ENCODE results near the gene MSH2. TPM values are rescaled to one million over a fixed set of nuclear protein-coding genes. Genes with fewer than 3 reads are reported as not detected.

Gene MSH2
- total RNA-seq, 2 donors from 2014 or later: 126 to 135 TPM

GRCh38 chr2:47357483-47357882 lies 45.5 kb upstream of the MSH2 start:
- Histone ChIP-seq H3K27ac (ENCODE audit: low read depth, low read length) (peak overlapping the region; percentile 19), H3K4me3 (ENCODE audit: low read length) (no peak overlapping the region), H3K36me3 (ENCODE audit: control insufficient read depth, insufficient read depth, low read length) (no peaks in the 10 kb centered on the region), H3K9me3 (ENCODE audit: control insufficient read depth, low read length) (no peaks in the 10 kb centered on the region), H3K4me1 (ENCODE audit: control insufficient read depth, insufficient read depth, low read length) (peaks cover 2% of the 10 kb centered on the region), H3K9ac (ENCODE audit: extremely low read depth, low read length, poor library complexity, severe bottlenecking) (no peak overlapping the region), H3K27me3 (ENCODE audit: control insufficient read depth, insufficient read depth, low read length, poor library complexity, severe bottlenecking) (no peaks in the 10 kb centered on the region)
- Mint-ChIP-seq H3K36me3 (ENCODE audit: low read depth) (no peaks in the 10 kb centered on the region), H3K4me1 (peaks cover 20% of the 10 kb centered on the region), H3K27ac (peak overlapping the region; percentile 79), H3K4me3 (no peak overlapping the region), H3K9me3 (no peaks in the 10 kb centered on the region), H3K27me3 (ENCODE audit: insufficient read depth) (peaks cover 3% of the 10 kb centered on the region)
- TF ChIP-seq CTCF (conservative IDR thresholded peaks at IDR 0.05): no peak
- peak; percentile 78 for DNase-seq
- WGBS, 2 experiments (ENCODE audit: insufficient coverage in 1 of 2, insufficient read length in 1 of 2): 51 to 56% methylated on average over 4 of the region's 4 CpGs

GRCh38 chr2:47359375-47359868 lies 43.5 kb upstream of the MSH2 start:
- H3K4me1 Mint-ChIP-seq: peaks cover 19% of the 10 kb centered on the region
- 83 to 88% methylated on average over 7 to 10 of the region's 10 CpGs for WGBS, 2 experiments (ENCODE audit: insufficient coverage in 1 of 2, insufficient read length in 1 of 2)
- Histone ChIP-seq H3K9me3 (ENCODE audit: control insufficient read depth, low read length) (no peaks in the 10 kb centered on the region), H3K36me3 (ENCODE audit: control insufficient read depth, insufficient read depth, low read length) (no peaks in the 10 kb centered on the region), H3K4me1 (ENCODE audit: control insufficient read depth, insufficient read depth, low read length) (peaks cover 2% of the 10 kb centered on the region), H3K9ac (ENCODE audit: extremely low read depth, low read length, poor library complexity, severe bottlenecking) (no peak overlapping the region), H3K27ac (ENCODE audit: low read depth, low read length) (no peak overlapping the region), H3K27me3 (ENCODE audit: control insufficient read depth, insufficient read depth, low read length, poor library complexity, severe bottlenecking) (no peaks in the 10 kb centered on the region), H3K4me3 (ENCODE audit: low read length) (no peak overlapping the region)
- H3K36me3 Mint-ChIP-seq (ENCODE audit: low read depth): no peaks in the 10 kb centered on the region
- no peak overlapping the region for H3K27ac Mint-ChIP-seq
- no peaks in the 10 kb centered on the region for H3K9me3 Mint-ChIP-seq
- no peak overlapping the region for H3K4me3 Mint-ChIP-seq
- peaks cover 3% of the 10 kb centered on the region for H3K27me3 Mint-ChIP-seq (ENCODE audit: insufficient read depth)
- peak; percentile 48 for DNase-seq
- TF ChIP-seq CTCF (conservative IDR thresholded peaks at IDR 0.05): no peak

- Histone ChIP-seq H3K9me3 (ENCODE audit: control insufficient read depth, low read length) (no peaks in the 10 kb centered on the region), H3K9ac (ENCODE audit: extremely low read depth, low read length, poor library complexity, severe bottlenecking) (no peak overlapping the region), H3K4me3 (ENCODE audit: low read length) (no peak overlapping the region), H3K27me3 (ENCODE audit: control insufficient read depth, insufficient read depth, low read length, poor library complexity, severe bottlenecking) (no peaks in the 10 kb centered on the region), H3K4me1 (ENCODE audit: control insufficient read depth, insufficient read depth, low read length) (peaks cover 2% of the 10 kb centered on the region), H3K36me3 (ENCODE audit: control insufficient read depth, insufficient read depth, low read length) (no peaks in the 10 kb centered on the region), H3K27ac (ENCODE audit: low read depth, low read length) (no peak overlapping the region)
- WGBS, 2 experiments (ENCODE audit: insufficient coverage in 1 of 2, insufficient read length in 1 of 2): 92 to 94% methylated on average over 2 to 3 of the region's 3 CpGs
- Mint-ChIP-seq H3K27ac (no peak overlapping the region), H3K9me3 (no peaks in the 10 kb centered on the region), H3K27me3 (ENCODE audit: insufficient read depth) (peaks cover 3% of the 10 kb centered on the region), H3K36me3 (ENCODE audit: low read depth) (no peaks in the 10 kb centered on the region), H3K4me3 (no peak overlapping the region), H3K4me1 (peaks cover 17% of the 10 kb centered on the region)
- no peak for TF ChIP-seq CTCF (conservative IDR thresholded peaks at IDR 0.05)
- DNase-seq: no peak
Observed at GRCh38 chr2:47360283-47360682, 42.7 kb upstream of the MSH2 start.
